Uterus (tissue), 2 donors: ENCODE data around the gene CTIF.

Source experiments
- POLR2A ChIP-seq, 2 donors: fragments of 450-650 bp; IDR thresholded peaks; one replicate each; pipeline ENCODE4 v1.6.1; 2016; ENCODE audit warnings: antibody characterized with exemption in 2 of 2, mild to moderate bottlenecking in 1 of 2, moderate library complexity in 1 of 2
- TF ChIP-seq, protein P1 (sequence below), 4 experiments: fragments of 200-600 bp in 2 of 4; fragments of 450-650 bp in 2 of 4; sonication (generic) in 2 of 4; IDR thresholded peaks; one replicate each; pipeline ENCODE4 v1.5.1; 2016 to 2019; ENCODE audit warnings: antibody characterized with exemption in 4 of 4, mild to moderate bottlenecking in 2 of 4, moderate library complexity in 1 of 4

DNA sequence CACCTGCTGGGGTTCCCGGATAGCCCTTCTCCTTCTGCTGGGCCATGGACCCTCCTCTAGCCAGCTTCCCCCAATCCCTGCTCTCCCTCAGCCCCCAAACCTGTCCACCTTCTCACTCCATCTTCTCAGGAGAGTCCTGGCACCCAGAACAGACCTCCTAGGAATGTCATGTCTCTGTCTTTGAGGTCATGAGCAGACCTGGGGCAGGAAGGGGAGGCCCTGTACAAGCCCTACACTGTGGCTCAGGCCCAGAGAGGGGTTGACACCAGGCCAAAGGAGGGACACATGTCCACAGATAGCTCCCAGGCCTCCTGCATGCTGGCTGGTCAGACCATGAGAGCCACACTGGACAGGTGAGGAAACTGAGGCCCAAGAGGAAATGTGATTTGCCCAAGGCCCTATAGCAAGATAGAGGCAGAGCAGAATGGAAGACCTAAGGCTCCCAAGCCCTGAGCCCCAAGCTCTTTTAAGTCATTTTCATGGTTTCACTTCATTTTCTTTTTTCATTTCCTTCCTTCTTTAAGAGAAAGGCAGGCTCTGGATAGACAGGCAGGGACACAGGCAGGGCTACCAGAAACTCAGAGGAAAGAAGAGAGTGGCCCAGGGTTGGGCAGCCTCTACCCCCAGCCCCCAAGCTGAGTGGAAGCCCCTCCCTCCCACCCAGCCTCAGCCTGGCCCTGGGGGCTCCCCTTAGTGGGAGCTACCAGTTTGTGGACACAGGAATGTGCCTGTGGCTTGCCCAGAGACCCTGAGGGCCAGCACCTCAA is 252.2 kb downstream of the CTIF start:
- no peak for TF ChIP-seq POLR2A (IDR thresholded peaks at IDR 0.05)
- TF ChIP-seq, protein P1, sequence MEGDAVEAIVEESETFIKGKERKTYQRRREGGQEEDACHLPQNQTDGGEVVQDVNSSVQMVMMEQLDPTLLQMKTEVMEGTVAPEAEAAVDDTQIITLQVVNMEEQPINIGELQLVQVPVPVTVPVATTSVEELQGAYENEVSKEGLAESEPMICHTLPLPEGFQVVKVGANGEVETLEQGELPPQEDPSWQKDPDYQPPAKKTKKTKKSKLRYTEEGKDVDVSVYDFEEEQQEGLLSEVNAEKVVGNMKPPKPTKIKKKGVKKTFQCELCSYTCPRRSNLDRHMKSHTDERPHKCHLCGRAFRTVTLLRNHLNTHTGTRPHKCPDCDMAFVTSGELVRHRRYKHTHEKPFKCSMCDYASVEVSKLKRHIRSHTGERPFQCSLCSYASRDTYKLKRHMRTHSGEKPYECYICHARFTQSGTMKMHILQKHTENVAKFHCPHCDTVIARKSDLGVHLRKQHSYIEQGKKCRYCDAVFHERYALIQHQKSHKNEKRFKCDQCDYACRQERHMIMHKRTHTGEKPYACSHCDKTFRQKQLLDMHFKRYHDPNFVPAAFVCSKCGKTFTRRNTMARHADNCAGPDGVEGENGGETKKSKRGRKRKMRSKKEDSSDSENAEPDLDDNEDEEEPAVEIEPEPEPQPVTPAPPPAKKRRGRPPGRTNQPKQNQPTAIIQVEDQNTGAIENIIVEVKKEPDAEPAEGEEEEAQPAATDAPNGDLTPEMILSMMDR (IDR thresholded peaks at IDR 0.05) = no peak
